SKM-1 (cell line): ENCODE measurements around the gene TNPO1.
"Not testable (repeated sequence)": the region's sequence is repeated elsewhere in the genome, so short reads cannot be mapped to it uniquely, and the experiment has no call there.

Experiments used
- DNase-seq: peaks from one replicate; lab custom pipeline; 2025; ENCODE audit not compliant: unreplicated experiment; lab: John Stamatoyannopoulos, UW

The TNPO1 gene

GRCh38 chr5:72816284-72817075 lies at the start of gene TNPO1:
Gene TNPO1 (plus strand): TSS chr5:72816661. CDS start chr5:72816738, 77 bp downstream.
- peak; percentile 72 for DNase-seq

- DNase-seq, result no peak
Observed at GRCh38 chr5:72767289-72768010, 49.0 kb upstream of the TNPO1 start.

- DNase-seq, result no peak
Observed at GRCh38 chr5:72770266-72770665, 46.2 kb upstream of the TNPO1 start.

- no peak for DNase-seq
Observed at GRCh38 chr5:72776684-72777083, 39.8 kb upstream of the TNPO1 start.

- DNase-seq, result no peak
Observed at GRCh38 chr5:72779520-72779919, 36.9 kb upstream of the TNPO1 start.

GRCh38 chr5:72783354-72783753 lies 33.1 kb upstream of the TNPO1 start:
- DNase-seq, result no peak

- DNase-seq, result no peak
Observed at GRCh38 chr5:72784129-72784528, 32.3 kb upstream of the TNPO1 start.

- no peak for DNase-seq
Observed at GRCh38 chr5:72785801-72786200, 30.7 kb upstream of the TNPO1 start.

GRCh38 chr5:72786676-72787075 lies 29.8 kb upstream of the TNPO1 start:
- no peak for DNase-seq

GRCh38 chr5:72788866-72789505 lies 27.5 kb upstream of the TNPO1 start:
- DNase-seq, result no peak

GRCh38 chr5:72790186-72790585 lies 26.3 kb upstream of the TNPO1 start:
- DNase-seq, result no peak

GRCh38 chr5:72792662-72793061 lies 23.8 kb upstream of the TNPO1 start:
- not testable (repeated sequence) for DNase-seq

GRCh38 chr5:72796001-72796400 lies 20.5 kb upstream of the TNPO1 start:
- no peak for DNase-seq

- no peak for DNase-seq
Observed at GRCh38 chr5:72799721-72800120, 16.7 kb upstream of the TNPO1 start.

GRCh38 chr5:72808637-72809036 lies 7.8 kb upstream of the TNPO1 start:
- not testable (repeated sequence) for DNase-seq

GRCh38 chr5:72811849-72812248 lies 4.6 kb upstream of the TNPO1 start:
- DNase-seq, result no peak

GRCh38 chr5:72812488-72812887 lies 4.0 kb upstream of the TNPO1 start:
- peak; percentile 79 for DNase-seq

GRCh38 chr5:72814104-72814503 lies 2.4 kb upstream of the TNPO1 start:
- DNase-seq, result no peak

GRCh38 chr5:72814864-72815263 lies 1.6 kb upstream of the TNPO1 start:
- DNase-seq, result no peak

- DNase-seq, result no peak
Observed at GRCh38 chr5:72815580-72816283, 729 bp upstream of the TNPO1 start.

- no peak for DNase-seq
Observed at GRCh38 chr5:72817076-72817481, 618 bp downstream of the TNPO1 start.
